HepG2 (cell line): ENCODE results near the gene SEC23IP. TPM values are rescaled to one million over a fixed set of nuclear protein-coding genes. Genes with fewer than 3 reads are reported as not detected.

Experiments used
- ARID3A ChIP-seq: IDR thresholded peaks from 2 replicates; pipeline ENCODE4 v1.6.1; 2012; ENCODE audit warnings: low read depth, low read length, improper control_type of control experiment
- ARNT2 ChIP-seq: sonication (generic); formaldehyde crosslinking; IDR thresholded peaks from 2 replicates; pipeline ENCODE4 v1.8.0; 2022; ENCODE audit warnings: mild to moderate bottlenecking, low read depth, missing genetic modification reagents, moderate library complexity
- CEBPG ChIP-seq: IDR thresholded peaks from 2 replicates; pipeline ENCODE4 v1.6.1; 2016
- DMAP1 ChIP-seq: IDR thresholded peaks from 2 replicates; pipeline ENCODE4 v1.6.1; 2016
- FOSL2 ChIP-seq: sonication (generic); formaldehyde crosslinking; IDR thresholded peaks from 2 replicates; pipeline ENCODE4 v1.4.0; 2020; ENCODE audit warnings: missing genetic modification reagents
- MAZ ChIP-seq, 2 experiments: sonication (generic) in 1 of 2; formaldehyde crosslinking in 1 of 2; IDR thresholded peaks; 2 replicates each; pipeline versions ENCODE4 v1.5.0 to v1.6.1; 2012 to 2020; ENCODE audit warnings: low read depth in 2 of 2, mild to moderate bottlenecking in 2 of 2, borderline replicate concordance in 1 of 2, improper control_type of control experiment in 1 of 2, low read length in 1 of 2, missing genetic modification reagents in 1 of 2, moderate library complexity in 1 of 2
- PBX2 ChIP-seq: IDR thresholded peaks from 2 replicates; pipeline ENCODE4 v1.6.1; 2016; ENCODE audit warnings: control low read depth
- PHF8 ChIP-seq: sonication (generic); formaldehyde crosslinking; IDR thresholded peaks from 2 replicates; pipeline ENCODE4 v1.5.0; 2020; ENCODE audit warnings: missing genetic modification reagents
- RNF219 ChIP-seq: sonication (generic); formaldehyde crosslinking; IDR thresholded peaks from 2 replicates; pipeline ENCODE4 v1.5.0; 2020; ENCODE audit warnings: mild to moderate bottlenecking, missing genetic modification reagents
- SNAI1 ChIP-seq: sonication (generic); formaldehyde crosslinking; IDR thresholded peaks from 2 replicates; pipeline ENCODE4 v1.5.0; 2020; ENCODE audit warnings: mild to moderate bottlenecking, missing genetic modification reagents, borderline replicate concordance
- ZNF451 ChIP-seq: sonication (generic); formaldehyde crosslinking; IDR thresholded peaks from 2 replicates; pipeline ENCODE4 v1.5.0; 2020; ENCODE audit warnings: mild to moderate bottlenecking, missing genetic modification reagents
- ZNF607 ChIP-seq: sonication (generic); formaldehyde crosslinking; IDR thresholded peaks from 2 replicates; pipeline ENCODE4 v1.5.1; 2020; ENCODE audit warnings: missing genetic modification reagents, mild to moderate bottlenecking, borderline replicate concordance
- ZNF704 ChIP-seq: sonication (generic); formaldehyde crosslinking; IDR thresholded peaks from 2 replicates; pipeline ENCODE4 v1.8.1; 2023; ENCODE audit warnings: mild to moderate bottlenecking, inconsistent platforms, moderate library complexity, missing genetic modification reagents, borderline replicate concordance
- ZSCAN5A ChIP-seq: sonication (generic); formaldehyde crosslinking; IDR thresholded peaks from 2 replicates; pipeline ENCODE4 v1.8.0; 2022; ENCODE audit warnings: mild to moderate bottlenecking, missing genetic modification reagents, borderline replicate concordance
- polyA plus RNA-seq, 8 experiments: library from polyadenylated mRNA; depleted of rRNA in 3 of 8; stranded (reverse) in 7 of 8; unstranded in 1 of 8; fragments of >200 nt; fragmentation: Illumina TruSeq in 4 of 8; extraction: Trizol in 4 of 8; gene quantifications; 2 replicates each; pipeline versions ENCODE4 v1.2.1 to v1.2.3, GENCODE V29; 2011 to 2016; ENCODE audit warnings: low read depth in 4 of 8, missing spikeins in 1 of 8, mixed read lengths in 1 of 8; ENCODE audit not compliant: insufficient read depth in 1 of 8
- total RNA-seq, 5 experiments: library from RNA; depleted of rRNA; stranded (reverse); fragments of >200 nt; fragmentation: Illumina TruSeq; extraction: Trizol; gene quantifications; 2 replicates each; pipeline ENCODE4 v1.2.3, GENCODE V29; 2016; ENCODE audit warnings: low read depth in 1 of 5
- TF ChIP-seq, protein P1 (sequence below), 2 experiments: fragments of 450-650 bp in 1 of 2; sonication (generic) in 1 of 2; formaldehyde crosslinking; IDR thresholded peaks; 2 replicates each; pipeline versions ENCODE4 v1.5.0 to v1.8.0; 2020 to 2022; ENCODE audit warnings: mild to moderate bottlenecking in 1 of 2, missing genetic modification reagents in 1 of 2

SEC23IP gene
- total and polyA plus RNA-seq, 2 of the 13 experiments (the other 11 are each of a cell fraction or from before 2014, with no cell fraction given) = 32.3 to 57.7 TPM

DNA sequence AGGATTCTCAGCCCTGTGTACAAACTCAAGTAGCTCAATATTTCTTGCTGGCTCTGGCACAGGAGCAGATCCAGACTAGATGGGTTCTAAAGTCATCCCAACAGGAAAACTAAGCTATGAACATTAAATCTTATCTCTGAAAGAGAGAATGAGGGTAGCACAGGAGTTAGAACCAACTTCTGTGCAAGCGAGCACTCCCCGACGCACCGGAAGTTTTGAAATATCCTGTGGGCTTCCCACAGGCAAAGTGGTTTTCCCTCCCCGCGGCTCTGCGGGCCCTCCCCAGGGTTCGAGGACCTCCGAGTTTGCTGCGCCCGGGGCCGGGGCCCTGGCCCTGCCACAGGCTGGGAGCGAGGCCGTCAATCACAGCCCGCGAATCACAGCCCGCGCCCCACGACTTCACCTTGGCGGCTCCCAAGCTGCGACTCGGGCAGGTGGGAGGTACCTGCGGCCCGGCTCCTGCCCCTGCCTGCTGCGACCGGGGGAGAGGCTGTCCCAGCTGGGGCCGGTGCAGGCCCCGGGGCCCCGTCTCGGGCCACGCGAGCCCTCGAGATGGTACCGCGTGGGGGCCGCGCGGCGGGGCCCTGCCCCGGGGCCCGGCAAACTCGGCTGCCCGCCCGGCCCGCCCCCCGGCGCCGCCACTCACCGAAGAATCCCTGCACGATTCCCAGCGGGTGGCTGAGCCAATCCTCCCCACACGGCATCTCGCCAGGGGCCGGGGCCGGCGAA, 20.5 kb upstream of the SEC23IP start (continued):
- TF ChIP-seq PBX2 (CRISPR knock-in tag) = peak; percentile 74
- no peak for TF ChIP-seq RNF219 (CRISPR knock-in tag)
- TF ChIP-seq ZNF607 (CRISPR knock-in tag) = peak; percentile 81
- no peak for TF ChIP-seq ARID3A
- TF ChIP-seq, protein P1, sequence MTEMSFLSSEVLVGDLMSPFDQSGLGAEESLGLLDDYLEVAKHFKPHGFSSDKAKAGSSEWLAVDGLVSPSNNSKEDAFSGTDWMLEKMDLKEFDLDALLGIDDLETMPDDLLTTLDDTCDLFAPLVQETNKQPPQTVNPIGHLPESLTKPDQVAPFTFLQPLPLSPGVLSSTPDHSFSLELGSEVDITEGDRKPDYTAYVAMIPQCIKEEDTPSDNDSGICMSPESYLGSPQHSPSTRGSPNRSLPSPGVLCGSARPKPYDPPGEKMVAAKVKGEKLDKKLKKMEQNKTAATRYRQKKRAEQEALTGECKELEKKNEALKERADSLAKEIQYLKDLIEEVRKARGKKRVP (CRISPR knock-in tag; IDR thresholded peaks at IDR 0.05) = 0 out of 4 replicates have a peak, but pooled peaks of 1 of the 2 experiments have one; percentile 12
- TF ChIP-seq ZNF704 (CRISPR knock-in tag) = 0 out of 2 replicates have a peak, but pooled peaks have one; percentile 8
- TF ChIP-seq SNAI1 (CRISPR knock-in tag) = 0 out of 2 replicates have a peak, but pooled peaks have one; percentile 27
- no peak for TF ChIP-seq ZSCAN5A (CRISPR knock-in tag)
- TF ChIP-seq ZNF451 = no peak
- TF ChIP-seq DMAP1 = 0 out of 2 replicates have a peak, but pooled peaks have one; percentile 13
- no peak for TF ChIP-seq MAZ (IDR thresholded peaks at IDR 0.05; ENCODE audit: borderline replicate concordance, low read depth, low read length)
- TF ChIP-seq MAZ (CRISPR knock-in tag; IDR thresholded peaks at IDR 0.05; ENCODE audit: low read depth) = no peak
- TF ChIP-seq FOSL2 (CRISPR knock-in tag) = no peak
- 0 out of 2 replicates have a peak, but pooled peaks have one; percentile 22 for TF ChIP-seq CEBPG
- peak; percentile 4; the same call in 1 of the 2 replicates for TF ChIP-seq ARNT2 (CRISPR knock-in tag)
- TF ChIP-seq PHF8 (CRISPR knock-in tag) = peak; percentile 67
